OCI-LY1 (cell line): ENCODE measurements around the gene GLYATL2.

Experiments used
- H2AFZ ChIP-seq: fragments of 200-600 bp; sonication (generic), shearing (Covaris generic); 2 replicates; pipeline ENCODE4 v1.6.0; 2014; ENCODE audit warnings: antibody characterized with exemption, mild to moderate bottlenecking, low read length
- H3F3A ChIP-seq: fragments of 200-600 bp; sonication (generic), shearing (Covaris generic); 2 replicates; pipeline ENCODE4 v1.6.0; 2014; ENCODE audit warnings: mild to moderate bottlenecking, antibody characterized with exemption, low read length, moderate library complexity; ENCODE audit not compliant: insufficient read depth
- H3K27ac ChIP-seq: fragments of 200-600 bp; sonication (generic); 2 replicates; pipeline ENCODE4 v1.5.1; 2014; ENCODE audit warnings: low read length, mixed run types, mild to moderate bottlenecking, low read depth; ENCODE audit not compliant: poor library complexity, severe bottlenecking
- H3K27me3 ChIP-seq: fragments of 200-600 bp; sonication (generic); 2 replicates; pipeline ENCODE4 v1.6.0; 2014; ENCODE audit warnings: antibody characterized with exemption, mild to moderate bottlenecking, low read length, moderate library complexity; ENCODE audit not compliant: insufficient read depth
- H3K36me3 ChIP-seq: fragments of 200-600 bp; sonication (generic); 2 replicates; pipeline ENCODE4 v1.6.1; 2014; ENCODE audit warnings: mild to moderate bottlenecking, antibody characterized with exemption, low read length, moderate library complexity, mixed read lengths; ENCODE audit not compliant: insufficient read depth
- H3K4me1 ChIP-seq: fragments of 200-600 bp; sonication (generic); 2 replicates; pipeline ENCODE4 v1.5.1; 2014; ENCODE audit warnings: mild to moderate bottlenecking, low read length, moderate library complexity; ENCODE audit not compliant: insufficient read depth, severe bottlenecking
- H3K4me2 ChIP-seq: fragments of 200-600 bp; sonication (generic), shearing (Covaris generic); 2 replicates; pipeline ENCODE4 v1.6.1; 2014; ENCODE audit warnings: low read length
- H3K4me3 ChIP-seq: fragments of 200-600 bp; sonication (generic); 2 replicates; pipeline ENCODE4 v1.5.1; 2014; ENCODE audit warnings: low read length, low read depth, mild to moderate bottlenecking, mixed read lengths; ENCODE audit not compliant: poor library complexity, severe bottlenecking
- H3K79me2 ChIP-seq: fragments of 200-600 bp; shearing (Covaris generic); 2 replicates; pipeline ENCODE4 v1.6.1; 2016; ENCODE audit warnings: mixed run types, low read length, mixed read lengths; ENCODE audit not compliant: insufficient read depth
- H3K9ac ChIP-seq: fragments of 200-600 bp; sonication (generic), shearing (Covaris generic); 2 replicates; pipeline ENCODE4 v1.6.1; 2014; ENCODE audit warnings: mild to moderate bottlenecking, low read length, mixed read lengths
- H3K9me2 ChIP-seq: fragments of 200-600 bp; sonication (generic), shearing (Covaris generic); 2 replicates; pipeline ENCODE4 v1.6.1; 2014; ENCODE audit warnings: low read depth, mild to moderate bottlenecking, low read length, mixed read lengths
- H3K9me3 ChIP-seq: fragments of 200-600 bp; shearing (Covaris generic); 2 replicates; pipeline ENCODE4 v1.6.1; 2014; ENCODE audit warnings: low read length, mixed read lengths
- H4K20me1 ChIP-seq: fragments of 200-600 bp; sonication (generic), shearing (Covaris generic); 2 replicates; pipeline ENCODE4 v1.6.0; 2016; ENCODE audit warnings: mild to moderate bottlenecking, low read length; ENCODE audit not compliant: insufficient read depth
- EZH2 ChIP-seq: fragments of 200-600 bp; sonication (generic), shearing (Covaris generic); IDR thresholded peaks from 2 replicates; pipeline ENCODE4 v1.8.0; 2017; ENCODE audit warnings: borderline replicate concordance, mixed run types, mild to moderate bottlenecking, antibody characterized with exemption, low read length, moderate library complexity, mixed read lengths
- TF ChIP-seq, protein P1 (sequence below): fragments of 200-600 bp; sonication (generic), shearing (Covaris generic); IDR thresholded peaks from 2 replicates; pipeline ENCODE4 v1.5.1; 2017; ENCODE audit warnings: mild to moderate bottlenecking, antibody characterized with exemption, low read length, moderate library complexity, mixed read lengths

GLYATL2 gene, protein sequence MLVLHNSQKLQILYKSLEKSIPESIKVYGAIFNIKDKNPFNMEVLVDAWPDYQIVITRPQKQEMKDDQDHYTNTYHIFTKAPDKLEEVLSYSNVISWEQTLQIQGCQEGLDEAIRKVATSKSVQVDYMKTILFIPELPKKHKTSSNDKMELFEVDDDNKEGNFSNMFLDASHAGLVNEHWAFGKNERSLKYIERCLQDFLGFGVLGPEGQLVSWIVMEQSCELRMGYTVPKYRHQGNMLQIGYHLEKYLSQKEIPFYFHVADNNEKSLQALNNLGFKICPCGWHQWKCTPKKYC

DNA sequence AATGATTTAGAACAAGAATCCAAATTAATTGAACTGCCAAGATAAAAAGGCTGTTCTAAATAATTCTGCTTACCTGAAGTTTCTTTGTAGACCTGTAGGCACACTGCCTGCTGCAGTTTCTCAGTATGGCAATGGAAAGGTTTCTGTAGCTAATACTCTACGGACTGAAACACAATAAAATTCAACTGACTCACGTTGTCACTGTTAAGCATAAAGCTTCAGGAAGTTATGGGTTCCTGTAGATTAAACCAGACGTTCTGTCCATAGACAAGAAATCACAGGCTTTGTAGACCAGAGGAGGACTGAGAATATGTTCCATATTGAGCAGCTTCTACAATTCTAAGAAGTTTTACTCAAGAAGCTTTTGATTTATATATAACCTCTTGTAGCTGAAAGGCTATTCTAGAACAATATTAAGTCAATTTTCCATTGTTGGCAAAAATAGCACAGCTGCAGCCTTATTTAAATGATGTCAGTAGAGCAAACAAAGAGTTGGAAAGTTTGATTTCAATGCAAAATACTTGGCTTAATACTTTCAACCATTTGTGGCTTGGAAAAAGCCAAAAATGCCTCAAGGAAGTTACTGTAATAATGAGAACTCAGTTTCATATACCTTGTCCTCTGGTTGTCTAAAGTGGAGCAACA, at the start of gene GLYATL2:
TSS of gene GLYATL2 (minus strand) at position 344 of the 645 bp plus-strand sequence. CDS start 5,092 bp downstream, outside the sequence.
- no peak within 1 kb of the TSS for H2AFZ ChIP-seq
- H3K4me3 ChIP-seq: no peak within 1 kb of the TSS
- H3K9me3 ChIP-seq: no peaks in the 10 kb centered on the region
- no peaks in the 10 kb centered on the region for H3F3A ChIP-seq
- no peak within 1 kb of the TSS for H3K4me2 ChIP-seq
- H4K20me1 ChIP-seq: no peaks in the 10 kb centered on the region
- H3K27ac ChIP-seq: no peak within 1 kb of the TSS
- H3K36me3 ChIP-seq: no peaks in the 10 kb centered on the region
- TF ChIP-seq EZH2: no peak
- TF ChIP-seq, protein P1, sequence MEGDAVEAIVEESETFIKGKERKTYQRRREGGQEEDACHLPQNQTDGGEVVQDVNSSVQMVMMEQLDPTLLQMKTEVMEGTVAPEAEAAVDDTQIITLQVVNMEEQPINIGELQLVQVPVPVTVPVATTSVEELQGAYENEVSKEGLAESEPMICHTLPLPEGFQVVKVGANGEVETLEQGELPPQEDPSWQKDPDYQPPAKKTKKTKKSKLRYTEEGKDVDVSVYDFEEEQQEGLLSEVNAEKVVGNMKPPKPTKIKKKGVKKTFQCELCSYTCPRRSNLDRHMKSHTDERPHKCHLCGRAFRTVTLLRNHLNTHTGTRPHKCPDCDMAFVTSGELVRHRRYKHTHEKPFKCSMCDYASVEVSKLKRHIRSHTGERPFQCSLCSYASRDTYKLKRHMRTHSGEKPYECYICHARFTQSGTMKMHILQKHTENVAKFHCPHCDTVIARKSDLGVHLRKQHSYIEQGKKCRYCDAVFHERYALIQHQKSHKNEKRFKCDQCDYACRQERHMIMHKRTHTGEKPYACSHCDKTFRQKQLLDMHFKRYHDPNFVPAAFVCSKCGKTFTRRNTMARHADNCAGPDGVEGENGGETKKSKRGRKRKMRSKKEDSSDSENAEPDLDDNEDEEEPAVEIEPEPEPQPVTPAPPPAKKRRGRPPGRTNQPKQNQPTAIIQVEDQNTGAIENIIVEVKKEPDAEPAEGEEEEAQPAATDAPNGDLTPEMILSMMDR: no peak
- no peaks in the 10 kb centered on the region for H3K9me2 ChIP-seq
- H3K79me2 ChIP-seq: no peaks in the 10 kb centered on the region
- H3K27me3 ChIP-seq: no peaks in the 10 kb centered on the region
- H3K4me1 ChIP-seq: no peaks in the 10 kb centered on the region
- no peak within 1 kb of the TSS for H3K9ac ChIP-seq

DNA sequence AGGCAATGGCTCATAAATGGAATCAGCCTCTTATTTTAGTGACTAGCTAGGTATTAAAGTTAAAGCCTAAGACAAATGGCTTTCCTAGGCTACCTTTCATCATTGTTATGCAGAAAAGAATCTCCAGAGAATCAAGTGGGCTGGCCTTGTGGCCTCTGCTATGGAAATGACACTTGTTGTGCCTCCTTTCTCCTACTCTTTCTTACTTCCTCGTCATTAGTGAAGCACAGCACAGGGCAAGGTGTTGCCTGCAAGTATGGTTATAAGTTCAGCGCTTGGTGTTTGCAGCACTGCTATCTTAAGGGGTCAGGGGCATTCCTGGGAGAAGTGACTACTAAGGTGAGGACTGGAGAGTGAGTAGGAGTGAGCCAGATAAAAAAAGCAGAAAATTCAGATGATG, 49.4 kb upstream of the GLYATL2 start:
- no peaks in the 10 kb centered on the region for H3F3A ChIP-seq

DNA sequence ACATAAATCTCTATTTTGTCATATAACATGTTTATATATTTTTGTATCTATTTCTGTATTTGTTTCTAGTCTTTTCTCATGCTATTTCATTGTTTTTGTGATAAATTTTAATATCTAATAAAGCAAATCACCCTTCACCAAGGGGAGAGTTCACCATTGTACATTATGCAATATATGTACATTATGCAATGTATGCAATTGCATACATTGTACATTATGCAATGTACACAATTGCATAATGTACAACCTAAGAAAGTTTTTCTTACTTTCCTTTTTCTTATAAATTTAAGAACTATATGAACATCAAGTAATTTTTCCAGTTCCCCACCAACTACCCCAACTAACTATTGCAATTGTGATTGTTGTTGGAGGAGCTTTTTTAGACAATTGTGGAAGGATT, 44.1 kb upstream of the GLYATL2 start:
- no peaks in the 10 kb centered on the region for H3K4me1 ChIP-seq
- no peaks in the 10 kb centered on the region for H3F3A ChIP-seq
- no peaks in the 10 kb centered on the region for H3K9me2 ChIP-seq
- H4K20me1 ChIP-seq: no peaks in the 10 kb centered on the region
- H3K27me3 ChIP-seq: no peaks in the 10 kb centered on the region
- TF ChIP-seq EZH2: no peak
- TF ChIP-seq, protein P1: no peak
- no peak overlapping the region for H3K4me3 ChIP-seq
- H3K79me2 ChIP-seq: no peaks in the 10 kb centered on the region
- H3K36me3 ChIP-seq: no peaks in the 10 kb centered on the region
- H3K27ac ChIP-seq: no peak overlapping the region
- no peaks in the 10 kb centered on the region for H3K9me3 ChIP-seq
- no peak overlapping the region for H2AFZ ChIP-seq
- H3K4me2 ChIP-seq: no peak overlapping the region
- no peak overlapping the region for H3K9ac ChIP-seq

More for the DNA sequence above, 49.4 kb upstream of the GLYATL2 start:
- Histone ChIP-seq H3K27ac (no peak overlapping the region), H3K4me3 (no peak overlapping the region), H4K20me1 (no peaks in the 10 kb centered on the region), H2AFZ (no peak overlapping the region), H3K4me2 (no peak overlapping the region), H3K9me2 (no peaks in the 10 kb centered on the region), H3K4me1 (no peaks in the 10 kb centered on the region), H3K27me3 (no peaks in the 10 kb centered on the region), H3K9ac (no peak overlapping the region), H3K9me3 (no peaks in the 10 kb centered on the region), H3K79me2 (no peaks in the 10 kb centered on the region), H3K36me3 (no peaks in the 10 kb centered on the region)
- TF ChIP-seq, protein P1: no peak
- no peak for TF ChIP-seq EZH2
